DMS79 (cell line): ENCODE measurements around the gene VSIR.

Source experiments
- DNase-seq: peaks from one replicate; lab custom pipeline; 2025; lab: John Stamatoyannopoulos, UW

The VSIR gene

DNA sequence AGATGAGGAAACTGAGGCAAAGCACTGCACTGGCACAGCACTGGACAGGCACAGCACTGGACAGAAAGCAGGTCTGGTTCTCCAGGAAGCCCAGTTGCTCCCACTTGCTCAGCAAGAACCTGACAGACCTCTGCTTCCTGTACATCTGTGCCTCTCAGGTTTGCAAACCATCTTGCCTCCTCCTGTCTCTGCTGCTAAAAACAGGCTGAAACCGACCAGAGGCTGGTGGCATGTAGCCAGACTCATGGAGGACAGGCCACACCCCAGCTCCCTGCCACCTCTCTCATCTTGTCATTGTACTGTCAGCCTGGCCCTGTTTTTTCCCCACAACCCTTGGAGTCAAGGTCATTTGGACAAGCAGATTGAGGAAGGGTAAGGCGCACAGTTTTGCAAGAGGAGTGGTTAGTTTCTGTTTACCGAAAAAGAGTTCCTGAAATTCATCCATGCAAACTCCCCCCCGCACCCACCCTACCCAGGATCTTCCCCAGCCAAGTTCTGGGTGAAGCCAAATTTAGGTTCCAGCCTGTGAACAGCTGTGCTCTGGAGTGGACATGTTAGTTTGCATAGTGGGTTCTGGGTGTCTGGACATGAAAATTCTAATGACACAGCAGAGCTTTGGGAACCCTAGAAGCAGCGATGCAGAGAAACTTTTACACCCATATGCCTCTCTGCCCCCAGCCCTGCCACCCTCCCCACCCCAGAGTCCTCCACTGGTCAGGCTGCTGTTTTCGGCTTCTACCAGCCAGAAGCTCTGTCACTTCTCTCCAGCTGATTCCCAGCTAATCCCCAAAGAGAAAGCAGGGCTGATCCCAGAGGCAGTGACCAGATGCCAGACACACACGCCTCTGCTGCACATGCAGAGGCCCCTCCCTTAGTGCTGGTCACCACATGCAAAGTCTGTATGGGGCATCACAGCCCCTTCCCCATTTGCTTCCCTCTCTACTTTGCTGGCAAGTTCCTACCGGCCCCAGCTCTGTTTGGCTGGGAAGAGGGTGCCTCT is 45.3 kb downstream of the VSIR start:
- DNase-seq, result no peak

DNA sequence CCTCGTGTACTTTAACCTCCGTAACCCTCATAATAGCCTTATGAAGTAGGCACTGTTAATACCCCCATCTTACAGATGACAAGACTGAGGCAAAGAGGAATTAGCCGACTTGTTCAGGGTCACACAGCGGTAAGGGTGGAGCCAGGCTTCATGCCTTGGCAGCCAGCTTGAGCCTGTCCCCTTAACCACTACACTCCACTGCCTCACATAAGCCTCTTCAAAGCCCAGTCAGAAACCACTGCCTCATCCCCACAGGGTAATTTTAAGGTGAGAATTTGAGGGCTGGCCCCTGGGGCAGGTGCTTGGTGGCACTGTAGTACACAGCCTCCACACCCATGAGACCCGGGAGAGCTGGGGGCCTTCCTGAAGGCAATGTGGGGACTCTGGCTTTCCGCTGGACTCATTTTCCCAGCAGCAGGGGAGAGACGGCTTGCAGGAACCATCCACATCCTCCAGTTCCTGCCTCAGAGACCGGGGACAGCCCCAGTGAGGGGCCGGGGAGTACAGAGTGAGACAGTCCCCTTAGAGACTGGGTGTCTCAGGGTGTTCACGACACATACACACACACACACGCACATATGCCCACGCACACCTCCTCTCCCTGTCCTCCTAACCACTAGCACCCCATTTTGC is 46.1 kb downstream of the VSIR start:
- no peak for DNase-seq

DNA sequence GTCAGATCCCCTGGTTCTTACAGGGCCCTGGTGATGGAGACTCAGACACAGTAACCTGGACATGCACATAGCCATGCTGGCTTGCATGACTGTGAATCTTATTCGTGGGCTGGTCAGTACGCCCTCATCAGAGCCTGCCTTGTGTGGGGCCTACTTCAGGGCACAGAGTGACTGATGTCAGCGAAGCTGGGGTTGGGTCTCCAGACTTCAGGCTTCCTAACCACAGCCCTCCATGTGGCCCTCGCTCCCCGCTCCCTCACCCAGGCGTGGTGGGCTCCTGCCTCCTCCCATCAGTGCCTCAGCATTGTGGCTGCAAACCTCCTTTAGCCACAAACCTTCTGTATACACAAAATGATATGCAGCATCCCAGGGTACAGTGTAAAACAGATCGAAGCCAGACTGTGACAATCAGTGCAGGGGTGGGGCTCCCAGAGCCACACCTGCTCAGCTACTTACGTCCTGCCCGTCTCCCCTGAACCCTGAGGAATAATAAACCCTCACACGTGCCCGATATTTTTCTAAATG is 46.7 kb downstream of the VSIR start:
- DNase-seq, result no peak

DNA sequence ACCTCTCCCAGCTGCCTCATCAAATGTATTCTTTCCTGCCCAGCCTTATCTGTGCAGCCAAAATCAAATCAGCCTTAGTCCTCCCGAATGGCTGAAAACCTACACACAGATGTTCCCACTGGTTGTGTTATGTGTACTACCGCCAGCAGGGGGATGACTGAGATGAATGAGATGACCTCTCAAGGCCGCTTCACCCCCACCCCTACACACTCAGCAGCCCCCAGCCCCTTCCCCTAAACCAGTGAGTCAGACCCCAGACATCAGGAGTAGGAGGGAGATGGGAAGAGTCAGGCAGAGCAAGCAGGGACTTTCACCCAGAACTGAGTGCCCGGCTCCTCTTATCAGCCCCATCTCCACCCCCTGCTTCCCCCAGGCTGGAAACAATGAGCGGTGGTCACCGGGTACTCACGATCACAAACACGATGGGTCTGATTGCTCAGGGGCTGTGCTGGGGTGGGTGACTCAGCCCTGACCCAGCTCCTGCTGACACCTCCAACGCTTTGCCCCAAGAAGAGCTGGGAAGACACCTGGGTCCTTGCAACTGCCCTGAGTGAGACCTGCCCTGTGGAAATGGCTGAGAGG is 47.2 kb downstream of the VSIR start:
- DNase-seq, result no peak

DNA sequence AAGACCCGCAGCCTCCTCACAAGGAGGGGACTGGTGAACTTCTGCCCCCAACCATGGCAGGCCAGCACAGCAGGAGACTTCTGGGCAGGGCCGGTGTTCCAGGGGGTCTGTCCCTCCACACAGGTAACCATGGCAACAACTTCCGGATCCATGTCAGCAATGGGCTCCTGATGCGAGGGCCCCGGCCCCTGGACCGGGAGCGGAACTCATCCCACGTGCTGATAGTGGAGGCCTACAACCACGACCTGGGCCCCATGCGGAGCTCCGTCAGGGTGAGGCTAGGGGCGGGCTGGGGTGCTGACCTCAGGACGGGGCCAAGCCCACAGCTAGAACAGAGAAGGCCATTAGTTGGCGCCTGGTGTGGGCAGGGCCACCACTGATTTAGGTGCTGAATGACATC is 48.1 kb downstream of the VSIR start:
- DNase-seq, result no peak

DNA sequence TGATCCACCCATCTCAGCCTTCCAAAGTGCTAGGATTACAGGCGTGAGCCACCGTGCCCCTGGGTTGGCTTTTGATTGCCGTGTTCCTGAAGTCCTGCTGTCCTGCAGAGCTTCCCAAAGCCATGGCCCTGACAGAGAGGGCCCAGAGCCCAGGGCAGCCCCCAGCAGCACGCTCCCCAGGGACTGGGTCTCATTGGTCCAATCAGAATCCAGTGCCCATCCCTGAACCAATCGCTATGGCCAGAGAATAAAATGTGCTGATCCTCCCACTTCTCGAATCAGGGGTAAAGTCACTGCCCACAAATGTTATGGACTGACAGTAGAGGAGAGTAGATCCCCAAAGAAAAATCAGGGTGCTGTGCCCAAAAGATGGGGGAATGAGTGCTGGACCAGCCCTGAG is 48.8 kb downstream of the VSIR start:
- DNase-seq, result no peak

DNA sequence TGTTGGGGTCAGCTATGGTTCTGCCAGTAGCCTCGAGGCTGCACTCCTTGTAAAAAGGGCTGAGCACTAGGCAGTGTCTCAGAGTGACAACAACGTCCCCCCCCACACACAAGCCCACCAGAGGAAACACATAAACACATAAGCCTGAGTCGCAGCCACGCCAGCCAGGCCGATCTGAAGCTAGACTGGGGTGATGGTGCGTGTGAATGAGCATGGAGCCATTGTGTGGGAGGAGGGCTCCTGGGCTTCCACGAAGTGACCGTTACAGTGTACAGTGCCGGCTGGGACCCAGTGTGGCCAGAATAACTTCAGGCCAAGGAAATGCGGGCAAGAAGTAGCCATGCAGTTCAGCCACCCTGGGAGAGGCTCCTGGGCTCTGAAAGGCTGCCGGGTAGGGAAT is 50.0 kb downstream of the VSIR start:
- DNase-seq, result no peak

DNA sequence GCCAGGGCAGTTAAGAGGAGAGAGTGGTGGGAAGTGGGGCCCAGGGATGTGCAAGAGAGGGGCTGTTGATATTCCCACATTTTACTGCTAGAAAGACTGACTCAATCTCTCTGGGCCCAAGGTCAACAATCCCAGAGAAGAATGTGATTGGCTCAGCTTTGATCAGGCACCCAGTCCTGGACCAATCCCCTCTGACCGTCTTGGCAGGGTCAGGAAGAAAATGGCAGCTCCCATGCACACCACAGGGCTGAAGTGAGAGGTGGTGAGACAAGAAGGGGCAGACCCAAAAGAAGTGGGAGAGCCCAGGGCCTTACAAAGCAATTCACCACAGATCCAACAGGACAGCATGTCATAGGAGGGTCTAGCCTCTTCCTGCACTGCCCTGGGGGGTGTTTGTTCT is 50.5 kb downstream of the VSIR start:
- no peak for DNase-seq

DNA sequence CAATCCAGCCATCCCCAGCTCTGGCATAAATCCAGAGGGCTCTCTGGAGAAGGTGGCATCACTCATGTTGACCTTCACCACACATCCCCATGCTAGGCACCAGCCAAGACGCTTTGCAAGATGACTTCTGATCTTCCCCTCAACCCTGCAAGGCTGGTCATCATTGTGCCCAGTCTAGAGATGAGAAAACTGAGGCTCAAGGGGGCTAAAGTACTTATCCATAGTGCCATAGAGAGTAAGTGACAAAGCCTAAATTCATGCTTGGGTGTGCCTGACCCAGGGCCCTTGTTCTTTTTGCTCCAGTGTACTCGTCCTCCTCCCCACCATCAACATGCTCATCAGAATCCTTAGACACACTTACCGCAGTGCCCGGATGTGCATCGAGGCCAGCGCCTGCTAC is 52.0 kb downstream of the VSIR start:
- no peak for DNase-seq

DNA sequence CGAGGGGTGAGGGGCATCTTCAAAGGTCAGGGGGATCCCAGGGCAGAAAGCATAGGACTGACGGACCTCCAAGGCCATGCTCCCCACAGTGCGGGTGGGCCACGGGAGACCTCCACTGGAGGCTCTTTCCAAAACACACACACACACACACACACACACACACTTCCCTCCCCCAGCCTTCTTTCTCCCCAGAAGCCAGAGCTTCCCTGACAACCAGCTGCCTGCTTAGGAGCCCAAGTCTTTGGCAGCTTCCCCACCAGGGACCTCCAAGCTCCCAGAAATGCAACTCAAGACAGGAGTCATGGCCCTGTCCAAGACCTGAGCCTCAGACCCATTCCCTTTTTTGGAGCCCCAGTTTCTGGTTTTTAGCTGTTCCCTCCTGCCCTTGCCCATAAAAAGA is 53.0 kb downstream of the VSIR start:
- DNase-seq, result no peak

DNA sequence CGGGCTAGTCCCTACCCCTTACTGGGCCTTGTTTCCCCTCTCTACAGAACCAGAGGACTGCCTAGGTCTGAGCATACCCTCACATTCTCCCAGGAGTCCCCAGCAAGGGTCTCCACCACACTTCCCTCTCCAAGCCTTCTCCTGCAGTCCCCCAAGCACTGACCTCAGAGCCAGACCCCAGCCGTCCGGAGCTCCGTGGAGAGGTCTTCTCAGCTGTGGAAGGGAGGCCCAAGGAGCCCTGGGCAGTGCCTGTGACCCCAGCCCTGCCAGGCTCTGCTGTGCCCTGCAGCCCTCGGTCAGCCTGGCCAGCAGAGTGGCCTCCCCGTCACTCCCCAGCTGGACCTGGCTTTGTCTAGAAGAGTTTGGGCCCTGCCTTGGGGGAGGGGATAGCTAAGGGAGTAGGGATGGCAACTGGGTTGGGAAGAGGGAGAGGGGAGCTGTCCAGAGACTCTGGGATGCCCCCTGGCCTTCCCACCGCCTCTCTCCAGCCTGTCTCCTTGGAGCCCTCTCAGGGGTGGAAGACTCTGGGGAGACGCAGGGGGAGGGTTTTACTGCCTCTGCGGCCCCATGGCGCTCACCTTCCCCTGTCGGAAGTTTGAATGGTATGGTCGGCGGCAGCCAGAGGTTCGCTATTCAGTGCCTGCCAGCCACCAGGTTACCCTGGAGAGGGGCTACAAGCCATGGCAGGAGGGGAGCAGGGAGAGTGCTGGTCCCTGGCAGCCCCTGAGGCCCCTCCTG is 53.7 kb downstream of the VSIR start, which contains the start of gene C10orf105:
TSS of gene C10orf105 (minus strand) at position 315 of the 738 bp plus-strand sequence. CDS start 3,441 bp downstream, outside the sequence.
- DNase-seq, result no peak

DNA sequence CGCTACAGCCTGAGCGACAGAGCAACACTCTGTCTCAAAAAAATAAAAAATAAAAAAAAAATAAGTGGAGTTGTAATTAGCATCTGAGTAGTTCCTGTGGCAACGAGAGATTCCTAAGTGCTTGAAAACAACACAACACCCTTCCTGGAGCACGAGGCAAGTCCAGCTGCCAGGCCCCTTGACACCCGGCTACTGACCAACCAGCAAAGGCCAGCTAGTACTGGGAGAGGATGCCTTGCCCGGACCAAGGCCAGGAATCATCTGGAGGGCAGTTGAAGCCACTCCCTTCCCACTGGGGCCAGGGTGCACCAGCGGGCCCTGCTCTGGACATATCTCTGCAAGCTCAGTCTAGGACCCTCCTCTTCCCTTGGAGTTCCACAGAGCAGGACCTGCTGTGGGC is 54.3 kb downstream of the VSIR start:
- DNase-seq, result no peak

DNA sequence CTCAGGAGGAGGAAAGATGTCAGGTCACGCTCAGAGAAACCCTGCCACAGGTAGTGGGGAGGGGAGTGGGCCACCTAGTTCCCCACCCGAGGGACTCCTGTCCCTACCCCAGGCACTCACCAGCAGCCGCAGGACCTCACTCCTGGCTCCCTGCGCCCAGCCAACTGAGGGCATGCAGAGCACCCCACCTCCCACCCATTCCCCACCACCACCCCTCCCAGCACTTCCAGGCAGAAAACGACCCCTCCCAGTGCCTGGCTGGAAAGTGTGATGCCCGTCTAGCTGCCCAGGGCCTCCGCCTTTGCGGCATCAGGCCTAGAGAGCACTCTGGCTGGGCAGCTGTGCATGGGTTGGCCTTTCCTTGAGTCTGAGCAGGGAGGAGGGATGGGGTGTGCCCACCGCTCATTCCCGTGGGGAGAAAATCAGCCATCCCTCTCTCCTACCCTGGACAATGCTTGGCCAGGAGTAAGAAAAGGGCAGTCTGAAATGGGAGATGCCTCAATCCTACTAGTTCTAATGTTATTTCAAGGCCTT is 55.1 kb downstream of the VSIR start:
- DNase-seq, result no peak

DNA sequence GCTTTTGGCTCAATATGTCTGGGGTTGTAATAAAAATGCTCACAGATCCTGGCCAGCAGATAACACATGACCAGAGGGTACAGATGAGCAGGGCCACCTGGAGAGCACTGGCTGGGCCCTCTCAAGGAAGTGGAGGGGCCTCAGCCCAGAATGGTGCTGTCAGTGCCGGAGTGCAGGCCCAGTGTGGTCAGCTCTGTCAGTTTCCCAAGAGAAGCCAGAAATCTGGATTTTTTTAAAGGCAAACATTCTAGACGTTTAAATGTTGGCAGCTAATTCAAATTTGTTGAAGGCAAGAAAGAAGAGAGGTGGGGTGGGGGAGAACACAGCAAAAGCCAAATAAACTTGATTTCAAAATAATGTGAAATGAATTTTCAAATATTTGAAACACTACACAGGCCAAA is 55.8 kb downstream of the VSIR start:
- no peak for DNase-seq

DNA sequence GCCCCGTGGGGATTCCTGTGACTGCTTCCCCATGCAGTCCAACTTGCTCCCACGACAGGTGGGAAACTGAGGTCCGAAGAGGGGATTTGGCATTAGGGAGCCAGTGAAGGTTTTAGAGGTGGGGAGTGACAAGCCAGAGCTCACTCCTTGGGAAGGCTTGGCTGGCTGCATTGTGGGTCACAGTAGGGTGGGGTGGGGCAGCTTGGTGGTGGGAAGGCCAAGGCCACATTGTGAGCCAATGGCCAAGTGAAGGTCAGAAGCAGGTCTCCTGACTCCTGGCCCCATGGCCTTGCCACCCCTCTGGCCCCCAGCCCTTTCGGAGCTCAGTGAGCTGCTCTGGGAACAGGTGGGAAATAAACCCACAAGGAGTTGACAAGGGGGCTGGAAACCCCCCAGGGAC is 56.3 kb downstream of the VSIR start:
- no peak for DNase-seq

DNA sequence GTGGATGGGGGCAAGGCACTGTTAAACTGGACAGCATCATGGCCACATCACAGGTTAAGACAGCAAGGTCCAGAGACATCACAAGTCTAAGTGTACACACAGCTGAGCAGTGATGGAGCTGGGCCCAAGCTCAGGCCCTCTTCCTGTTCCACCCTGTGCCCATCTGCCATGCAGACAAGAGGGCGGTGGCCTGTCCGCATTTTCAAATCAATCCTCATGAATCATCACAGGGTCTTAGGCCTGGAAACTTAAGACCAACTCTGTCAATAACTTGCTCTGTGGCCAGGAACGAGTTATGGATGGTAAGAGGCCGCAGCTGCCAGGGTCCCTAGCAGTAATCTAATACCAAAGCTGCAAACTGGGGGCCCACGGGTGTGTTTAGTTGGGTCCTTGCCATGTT is 56.9 kb downstream of the VSIR start:
- DNase-seq, result no peak

DNA sequence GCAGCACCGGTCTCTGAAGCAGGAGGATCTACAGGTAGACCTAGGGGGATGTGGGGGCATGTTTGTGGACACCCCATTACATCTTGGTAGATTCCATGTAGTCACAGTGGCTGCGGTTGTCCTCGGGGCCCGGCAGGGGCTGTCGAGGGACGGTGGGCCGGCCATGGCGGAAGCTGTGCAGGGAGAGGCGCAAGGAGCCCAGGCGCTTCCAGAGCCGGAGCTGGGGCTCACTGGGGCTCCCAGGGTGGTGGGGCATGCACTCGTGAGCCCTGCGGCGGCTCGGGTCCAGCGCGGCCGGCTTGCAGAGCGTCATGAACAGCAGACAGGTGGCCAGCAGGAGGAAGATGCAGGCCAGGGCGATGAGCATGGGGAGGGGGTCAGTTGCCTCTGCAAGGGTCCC is 57.5 kb downstream of the VSIR start:
- no peak for DNase-seq

DNA sequence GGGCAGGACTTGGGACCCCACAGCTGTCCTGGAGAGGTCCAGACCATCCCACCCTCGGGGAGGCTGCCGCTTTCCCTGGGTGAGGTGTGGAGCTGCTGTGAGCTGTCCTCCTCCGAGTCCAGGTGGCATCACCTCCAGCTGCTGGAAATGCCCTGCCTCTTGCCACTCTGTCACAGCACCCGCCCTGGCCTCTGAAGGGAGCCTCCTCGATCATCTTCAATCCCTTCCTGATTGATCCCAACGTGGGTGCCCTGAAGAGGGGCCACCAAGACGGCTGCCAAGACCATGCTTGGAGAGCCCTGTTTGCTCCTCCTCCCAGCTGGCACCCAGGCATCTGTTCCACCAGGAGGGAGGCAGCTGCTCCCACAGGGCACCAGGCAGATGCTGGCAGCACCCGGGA is 58.3 kb downstream of the VSIR start:
- DNase-seq, result no peak

DNA sequence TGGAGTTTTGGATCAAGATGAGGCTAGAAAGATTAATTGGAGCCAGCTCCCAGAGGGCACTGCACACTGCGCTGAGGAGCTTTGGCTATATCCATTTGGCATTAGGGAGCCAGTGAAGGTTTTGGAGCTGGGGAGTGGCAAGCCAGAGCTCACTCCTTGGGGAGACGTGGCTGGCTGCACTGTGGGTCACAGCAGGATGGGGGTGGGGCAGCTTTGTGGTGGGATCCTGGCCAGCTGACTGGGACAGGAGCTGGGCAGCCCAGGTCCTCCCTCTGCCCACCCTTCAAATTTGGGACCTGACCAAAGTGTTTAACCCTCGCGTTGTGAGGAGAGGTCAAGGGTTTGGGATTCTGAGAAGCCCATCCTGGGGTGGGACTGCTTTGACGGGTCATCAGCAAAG is 58.7 kb downstream of the VSIR start:
- no peak for DNase-seq

DNA sequence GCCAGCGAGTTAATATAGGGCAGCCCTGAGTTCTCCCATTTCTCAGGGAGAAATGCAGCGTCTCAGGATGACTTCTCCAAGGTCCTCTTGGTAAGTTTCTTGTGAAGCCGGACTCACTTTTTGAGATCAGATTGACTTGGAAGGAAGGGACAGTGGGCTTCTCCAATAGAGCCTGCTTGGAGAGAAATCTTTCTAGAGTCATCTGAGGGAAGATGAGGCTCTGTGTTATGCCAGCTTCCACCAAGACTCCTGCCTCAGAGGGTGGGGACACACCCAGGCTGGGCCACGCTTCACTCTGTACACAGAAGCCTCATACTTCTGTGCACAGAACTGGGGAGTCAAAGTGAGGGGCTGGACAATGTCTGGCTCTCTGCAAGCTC is 59.3 kb downstream of the VSIR start:
- no peak for DNase-seq

DNA sequence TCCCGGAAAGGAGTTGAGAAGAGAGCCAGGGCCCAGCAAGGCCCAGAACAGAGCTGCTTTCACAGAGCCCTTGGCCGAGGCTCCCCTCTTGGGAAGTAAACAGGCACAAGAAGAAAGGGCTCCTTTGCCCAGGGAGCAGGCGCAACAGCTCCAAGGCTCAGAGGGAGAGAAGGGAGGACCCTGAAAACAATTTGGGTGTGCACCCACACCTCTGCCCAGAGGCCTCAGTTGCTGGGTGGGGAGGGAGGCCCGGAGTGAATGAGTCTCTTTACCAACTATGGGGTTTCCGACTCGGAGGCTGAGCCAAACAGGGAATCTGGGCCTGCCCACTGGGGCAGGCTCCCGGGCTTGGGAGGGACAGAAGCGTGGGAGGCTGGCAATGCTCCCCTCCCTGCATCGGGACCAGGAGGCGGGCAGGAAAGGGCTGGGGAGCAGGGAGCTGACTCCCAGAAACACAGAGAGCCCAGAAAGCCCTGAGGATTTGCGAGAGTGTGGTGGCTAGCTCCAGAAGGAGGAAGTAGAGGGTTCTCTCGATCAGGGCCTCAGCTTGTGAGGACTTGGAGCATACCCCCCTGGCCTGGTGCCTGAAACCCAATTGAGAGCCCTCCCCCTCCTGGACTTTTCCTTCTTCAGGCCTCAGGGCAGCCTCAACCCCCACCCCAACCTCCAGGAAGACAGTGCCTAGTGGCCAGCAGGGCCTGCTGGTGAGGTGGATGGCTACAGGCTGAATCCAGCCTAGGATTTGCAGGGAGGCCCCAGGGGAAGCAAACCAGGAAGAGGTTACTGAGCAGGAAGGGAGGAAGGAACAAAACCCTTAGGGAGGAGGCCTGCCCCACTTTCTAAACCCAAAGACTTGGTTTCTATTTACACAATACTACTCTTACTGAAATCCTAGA is 59.9 kb downstream of the VSIR start:
- DNase-seq, result no peak
